ENCODE measurements around the gene GRPEL1.
"Not testable (repeated sequence)": the region's sequence is repeated elsewhere in the genome, so short reads cannot be mapped to it uniquely, and the experiment has no call there.

GRPEL1 gene

GRCh38 chr4:7067452-7068278, at the start of gene GRPEL1:
GRPEL1 (minus strand) TSS chr4:7068064; CDS start chr4:7068032, 32 bp downstream.
- DNase-seq = peak in 48 of 51 donors; percentile 81 to 100 (median 98)

GRCh38 chr4:7116705-7117104, 48.8 kb upstream of the GRPEL1 start:
- no peak for DNase-seq

GRCh38 chr4:7115557-7116340, 47.9 kb upstream of the GRPEL1 start:
- DNase-seq = no peak

- DNase-seq = no peak
Measured at GRCh38 chr4:7112656-7113055, 44.8 kb upstream of the GRPEL1 start.

GRCh38 chr4:7111441-7111840, 43.6 kb upstream of the GRPEL1 start:
- DNase-seq = no peak

GRCh38 chr4:7110546-7110945, 42.7 kb upstream of the GRPEL1 start:
- DNase-seq = no peak

- no peak for DNase-seq
Measured at GRCh38 chr4:7109169-7109568, 41.3 kb upstream of the GRPEL1 start.

GRCh38 chr4:7108660-7109059, 40.8 kb upstream of the GRPEL1 start:
- DNase-seq = no peak

GRCh38 chr4:7108046-7108625, 40.3 kb upstream of the GRPEL1 start:
- DNase-seq = no peak

- no peak for DNase-seq
Measured at GRCh38 chr4:7107166-7107905, 39.5 kb upstream of the GRPEL1 start.

GRCh38 chr4:7105276-7105675, 37.4 kb upstream of the GRPEL1 start:
- no peak for DNase-seq

- no peak for DNase-seq
Measured at GRCh38 chr4:7104366-7105031, 36.6 kb upstream of the GRPEL1 start.

- peak in 36 of 51 donors; percentile 52 to 91 (median 73) for DNase-seq
Measured at GRCh38 chr4:7103607-7104365, 35.9 kb upstream of the GRPEL1 start.

GRCh38 chr4:7103031-7103606, 35.3 kb upstream of the GRPEL1 start:
- DNase-seq = peak; percentile 23 to 93 (median 78)

- not testable (repeated sequence) for DNase-seq
Measured at GRCh38 chr4:7102516-7102909, 34.6 kb upstream of the GRPEL1 start.

- DNase-seq = peak in 50 of 51 donors; percentile 6 to 86 (median 62)
Measured at GRCh38 chr4:7101692-7102515, 34.0 kb upstream of the GRPEL1 start.

GRCh38 chr4:7096236-7096635, 28.4 kb upstream of the GRPEL1 start:
- DNase-seq = no peak

- DNase-seq = no peak
Measured at GRCh38 chr4:7095611-7096155, 27.8 kb upstream of the GRPEL1 start.

GRCh38 chr4:7094916-7095315, 27.1 kb upstream of the GRPEL1 start:
- DNase-seq = no peak
